ENCODE data around the gene PRDM16. TPM values are rescaled to one million over a fixed set of nuclear protein-coding genes. Genes with fewer than 3 reads are reported as not detected.

PRDM16 gene
- total and polyA plus RNA-seq, 2 of the 13 experiments (the other 11 are each of a cell fraction or from before 2014, with no cell fraction given), result 0.15 to 0.81 TPM

DNA sequence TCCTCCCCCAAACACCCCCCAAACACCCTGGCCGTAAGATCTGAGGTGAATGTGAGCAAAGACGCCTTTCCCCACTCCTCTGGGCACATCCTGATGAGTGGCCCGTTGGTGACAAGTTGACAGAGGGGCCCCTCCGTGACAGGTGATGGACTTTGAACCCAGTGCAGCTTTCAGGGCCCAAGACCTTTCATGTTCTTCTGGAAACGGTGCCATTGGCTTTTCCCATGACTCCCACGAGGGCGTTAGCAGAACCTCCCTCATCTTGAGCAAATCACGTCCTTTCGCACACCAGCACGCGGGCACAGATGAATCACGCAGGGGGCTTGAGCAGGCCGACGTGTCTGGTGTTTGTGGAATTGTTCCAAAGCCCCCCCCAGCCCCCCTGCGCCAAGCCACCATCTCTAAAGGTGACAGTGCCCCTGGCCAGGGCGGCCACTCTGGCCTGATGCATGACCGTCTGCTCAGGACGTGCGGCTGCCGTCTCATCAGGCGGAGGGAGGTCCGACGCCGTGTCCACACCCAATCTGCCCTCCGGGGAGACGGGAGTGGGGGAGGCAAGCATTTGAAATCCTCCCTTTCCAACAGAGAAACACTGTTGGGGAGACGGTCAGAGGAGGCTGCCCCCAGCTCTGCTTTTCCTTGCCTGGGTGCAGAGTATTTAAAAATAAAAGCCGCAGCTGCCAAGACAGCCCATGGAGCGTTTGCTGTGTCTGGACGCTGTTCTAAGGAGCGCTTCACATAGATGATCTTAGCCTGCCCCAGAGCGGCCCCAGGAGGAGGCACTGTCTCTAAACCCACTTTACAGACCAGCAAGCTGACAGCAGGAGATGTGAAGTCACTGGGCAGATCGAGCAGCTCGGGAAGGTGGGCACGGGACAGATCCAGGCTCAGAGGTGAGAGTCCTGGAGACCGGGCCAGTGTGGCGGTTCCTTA is 287.2 kb downstream of the PRDM16 start (continued):
- TF ChIP-seq ARNT2 (CRISPR knock-in tag; IDR thresholded peaks at IDR 0.05; ENCODE audit: low read depth) (0 out of 2 replicates have a peak, but pooled peaks have one; percentile 52), SMAD9 (CRISPR knock-in tag; IDR thresholded peaks at IDR 0.05) (no peak), ZNF556 (CRISPR knock-in tag; IDR thresholded peaks at IDR 0.05; ENCODE audit: borderline replicate concordance) (no peak), ZFP37 (CRISPR knock-in tag; IDR thresholded peaks at IDR 0.05; ENCODE audit: borderline replicate concordance) (no peak), TOPORS (CRISPR knock-in tag; IDR thresholded peaks at IDR 0.05) (no peak), CREB1 (IDR thresholded peaks at IDR 0.05) (no peak), CREB1 (CRISPR knock-in tag; IDR thresholded peaks at IDR 0.05) (peak; percentile 37; the same call in 1 of the 2 replicates), MED8 (CRISPR knock-in tag; IDR thresholded peaks at IDR 0.05; ENCODE audit: insufficient replicate concordance) (no peak), ZNF326 (CRISPR knock-in tag; IDR thresholded peaks at IDR 0.05; ENCODE audit: borderline replicate concordance) (no peak), FIP1L1 (IDR thresholded peaks at IDR 0.05; ENCODE audit: borderline replicate concordance, insufficient read depth, low read depth, low read length) (no peak), TCF12 (IDR thresholded peaks at IDR 0.05) (no peak), TCF12 (CRISPR knock-in tag; IDR thresholded peaks at IDR 0.05) (no peak), CENPT (CRISPR knock-in tag; IDR thresholded peaks at IDR 0.05; ENCODE audit: low read depth) (no peak; the same call in 1 of the 2 replicates), MEF2D (CRISPR knock-in tag; IDR thresholded peaks at IDR 0.05) (peak; percentile 29; the same call in 1 of the 2 replicates), ZMYM3 (CRISPR knock-in tag; IDR thresholded peaks at IDR 0.05) (peak; percentile 55), MLLT10 (CRISPR knock-in tag; IDR thresholded peaks at IDR 0.05) (no peak), SYNCRIP (IDR thresholded peaks at IDR 0.05; ENCODE audit: insufficient read depth, low read depth, low read length) (no peak), POLR2G (IDR thresholded peaks at IDR 0.05; ENCODE audit: low read depth, low read length) (no peak), TGIF2 (CRISPR knock-in tag; IDR thresholded peaks at IDR 0.05) (peak; percentile 95), SRSF4 (IDR thresholded peaks at IDR 0.05; ENCODE audit: low read depth, low read length, poor library complexity, severe bottlenecking) (no peak), PHF5A (CRISPR knock-in tag; IDR thresholded peaks at IDR 0.05; ENCODE audit: low read depth, unreplicated experiment) (no peak), ZSCAN30 (CRISPR knock-in tag; IDR thresholded peaks at IDR 0.05) (no peak), REL (CRISPR knock-in tag; conservative IDR thresholded peaks at IDR 0.05) (no peak), RXRA (CRISPR knock-in tag; IDR thresholded peaks at IDR 0.05) (no peak; the same call in 1 of the 2 replicates), MBNL3 (CRISPR knock-in tag; conservative IDR thresholded peaks at IDR 0.05) (no peak), XRCC5 (optimal IDR thresholded peaks at IDR 0.05; ENCODE audit: low read length) (no peak), YEATS4 (CRISPR knock-in tag; IDR thresholded peaks at IDR 0.05; ENCODE audit: borderline replicate concordance) (no peak)
- TF ChIP-seq, protein P1, sequence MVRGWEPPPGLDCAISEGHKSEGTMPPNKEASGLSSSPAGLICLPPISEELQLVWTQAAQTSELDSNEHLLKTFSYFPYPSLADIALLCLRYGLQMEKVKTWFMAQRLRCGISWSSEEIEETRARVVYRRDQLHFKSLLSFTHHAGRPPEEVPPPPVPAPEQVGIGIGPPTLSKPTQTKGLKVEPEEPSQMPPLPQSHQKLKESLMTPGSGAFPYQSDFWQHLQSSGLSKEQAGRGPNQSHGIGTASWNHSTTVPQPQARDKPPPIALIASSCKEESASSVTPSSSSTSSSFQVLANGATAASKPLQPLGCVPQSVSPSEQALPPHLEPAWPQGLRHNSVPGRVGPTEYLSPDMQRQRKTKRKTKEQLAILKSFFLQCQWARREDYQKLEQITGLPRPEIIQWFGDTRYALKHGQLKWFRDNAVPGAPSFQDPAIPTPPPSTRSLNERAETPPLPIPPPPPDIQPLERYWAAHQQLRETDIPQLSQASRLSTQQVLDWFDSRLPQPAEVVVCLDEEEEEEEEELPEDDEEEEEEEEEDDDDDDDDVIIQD (CRISPR knock-in tag; IDR thresholded peaks at IDR 0.05; ENCODE audit: low read depth), result no peak
- TF ChIP-seq, protein P2, sequence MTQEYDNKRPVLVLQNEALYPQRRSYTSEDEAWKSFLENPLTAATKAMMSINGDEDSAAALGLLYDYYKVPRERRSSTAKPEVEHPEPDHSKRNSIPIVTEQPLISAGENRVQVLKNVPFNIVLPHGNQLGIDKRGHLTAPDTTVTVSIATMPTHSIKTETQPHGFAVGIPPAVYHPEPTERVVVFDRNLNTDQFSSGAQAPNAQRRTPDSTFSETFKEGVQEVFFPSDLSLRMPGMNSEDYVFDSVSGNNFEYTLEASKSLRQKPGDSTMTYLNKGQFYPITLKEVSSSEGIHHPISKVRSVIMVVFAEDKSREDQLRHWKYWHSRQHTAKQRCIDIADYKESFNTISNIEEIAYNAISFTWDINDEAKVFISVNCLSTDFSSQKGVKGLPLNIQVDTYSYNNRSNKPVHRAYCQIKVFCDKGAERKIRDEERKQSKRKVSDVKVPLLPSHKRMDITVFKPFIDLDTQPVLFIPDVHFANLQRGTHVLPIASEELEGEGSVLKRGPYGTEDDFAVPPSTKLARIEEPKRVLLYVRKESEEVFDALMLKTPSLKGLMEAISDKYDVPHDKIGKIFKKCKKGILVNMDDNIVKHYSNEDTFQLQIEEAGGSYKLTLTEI (CRISPR knock-in tag; conservative IDR thresholded peaks at IDR 0.05), result no peak
